Left ventricle myocardium inferior (tissue), 1 donor: ENCODE data around the gene TANGO6. TPM values are rescaled to one million over a fixed set of nuclear protein-coding genes. Genes with fewer than 3 reads are reported as not detected.
A peak's percentile ranks its signal among the peaks of the same experiment; 100 is the strongest.

Experiments
- DNase-seq: peaks from one replicate; pipeline ENCODE4 v3.0.0-alpha.2; 2020
- H3K27ac ChIP-seq: fragments of 200-600 bp; replicated peaks from 2 replicates; pipeline ENCODE4 v1.8.0; 2021
- H3K27me3 ChIP-seq: fragments of 200-600 bp; 2 replicates; pipeline ENCODE4 v1.8.0; 2021; ENCODE audit warnings: low read depth
- H3K36me3 ChIP-seq: fragments of 200-600 bp; 2 replicates; pipeline ENCODE4 v1.8.0; 2021
- H3K4me1 ChIP-seq: fragments of 200-600 bp; 2 replicates; pipeline ENCODE4 v1.8.0; 2021
- H3K4me3 ChIP-seq: fragments of 200-600 bp; 2 replicates; pipeline ENCODE4 v1.8.0; 2021; ENCODE audit warnings: mild to moderate bottlenecking, moderate library complexity
- H3K9me3 ChIP-seq: fragments of 200-600 bp; replicated peaks from 2 replicates; pipeline ENCODE4 v1.8.0; 2021
- CTCF ChIP-seq: fragments of 200-600 bp; IDR thresholded peaks from 2 replicates; pipeline ENCODE4 v1.8.0; 2021; ENCODE audit warnings: antibody characterized with exemption, mild to moderate bottlenecking, borderline replicate concordance
- intact Hi-C: fragments of 100-400 bp; cut with micrococcal nuclease; formaldehyde crosslinking; loops from one replicate; pipeline ENCODE4 v1.11.0; 2022
- total RNA-seq: library from RNA; stranded (reverse); fragmentation: NEBNext Ultra II Directional; extraction: Animal tissue kit (Norgen Biotek cat#: 25700); gene quantifications from one replicate; pipeline ENCODE4 v1.2.1, GENCODE V29; 2021
- donor health status: DM: no; HTN: yes; CAD: no; lungs with severe emphysema.

TANGO6 gene
- total RNA-seq, 1 donor from 2014 or later: 10.5 TPM

- H3K9me3 ChIP-seq: no peaks in the 10 kb centered on the region
- intact Hi-C loops: no loop called here
Measured at GRCh38 chr16:68995011-68995504, 151.7 kb downstream of the TANGO6 start.

GRCh38 chr16:68997564-68997963, 154.2 kb downstream of the TANGO6 start:
- H3K9me3 ChIP-seq: peaks cover 1% of the 10 kb centered on the region
- TF ChIP-seq CTCF: no peak
- H3K4me1 ChIP-seq: no peaks in the 10 kb centered on the region
- no peak overlapping the region for H3K4me3 ChIP-seq
- H3K27me3 ChIP-seq: no peaks in the 10 kb centered on the region
- H3K36me3 ChIP-seq: no peaks in the 10 kb centered on the region
- no peak overlapping the region for H3K27ac ChIP-seq
- intact Hi-C loops: no loop called here
- DNase-seq: no peak

More at GRCh38 chr16:68995011-68995504, 151.7 kb downstream of the TANGO6 start:
- no peak for DNase-seq
- no peaks in the 10 kb centered on the region for H3K27me3 ChIP-seq
- H3K27ac ChIP-seq: no peak overlapping the region
- H3K4me3 ChIP-seq: no peak overlapping the region
- TF ChIP-seq CTCF: peak; percentile 36
- H3K4me1 ChIP-seq: no peaks in the 10 kb centered on the region
- H3K36me3 ChIP-seq: no peaks in the 10 kb centered on the region

GRCh38 chr16:68999114-68999513, 155.8 kb downstream of the TANGO6 start:
- H3K4me1 ChIP-seq: no peaks in the 10 kb centered on the region
- H3K27me3 ChIP-seq: no peaks in the 10 kb centered on the region
- H3K4me3 ChIP-seq: no peak overlapping the region
- no peak for TF ChIP-seq CTCF
- H3K36me3 ChIP-seq: peaks cover 12% of the 10 kb centered on the region
- H3K9me3 ChIP-seq: peaks cover 17% of the 10 kb centered on the region
- intact Hi-C loops: no loop called here
- no peak for DNase-seq
- no peak overlapping the region for H3K27ac ChIP-seq

GRCh38 chr16:69003500-69003899, 160.2 kb downstream of the TANGO6 start:
- Histone ChIP-seq H3K27me3 (no peaks in the 10 kb centered on the region), H3K4me1 (no peaks in the 10 kb centered on the region), H3K9me3 (peaks cover 21% of the 10 kb centered on the region), H3K27ac (no peak overlapping the region), H3K4me3 (no peak overlapping the region), H3K36me3 (peaks cover 12% of the 10 kb centered on the region)
- no peak for TF ChIP-seq CTCF
- no peak for DNase-seq
- intact Hi-C loops: no loop called here

GRCh38 chr16:69005641-69006355, 162.5 kb downstream of the TANGO6 start:
- intact Hi-C loops: no loop called here
- no peaks in the 10 kb centered on the region for H3K27me3 ChIP-seq

More at GRCh38 chr16:69005641-69006355, 162.5 kb downstream of the TANGO6 start:
- no peak for TF ChIP-seq CTCF
- H3K36me3 ChIP-seq: peaks cover 12% of the 10 kb centered on the region
- H3K27ac ChIP-seq: no peak overlapping the region
- peaks cover 21% of the 10 kb centered on the region for H3K9me3 ChIP-seq
- no peak for DNase-seq
- H3K4me1 ChIP-seq: no peaks in the 10 kb centered on the region
- H3K4me3 ChIP-seq: no peak overlapping the region
